Measurements from ENCODE around the gene C1orf50. TPM values are rescaled to one million over a fixed set of nuclear protein-coding genes. Genes with fewer than 3 reads are reported as not detected.
"Not testable (repeated sequence)": the region's sequence is repeated elsewhere in the genome, so short reads cannot be mapped to it uniquely, and the experiment has no call there.

The C1orf50 gene
- total RNA-seq, 1 donor from 2014 or later: 13.1 TPM

DNA sequence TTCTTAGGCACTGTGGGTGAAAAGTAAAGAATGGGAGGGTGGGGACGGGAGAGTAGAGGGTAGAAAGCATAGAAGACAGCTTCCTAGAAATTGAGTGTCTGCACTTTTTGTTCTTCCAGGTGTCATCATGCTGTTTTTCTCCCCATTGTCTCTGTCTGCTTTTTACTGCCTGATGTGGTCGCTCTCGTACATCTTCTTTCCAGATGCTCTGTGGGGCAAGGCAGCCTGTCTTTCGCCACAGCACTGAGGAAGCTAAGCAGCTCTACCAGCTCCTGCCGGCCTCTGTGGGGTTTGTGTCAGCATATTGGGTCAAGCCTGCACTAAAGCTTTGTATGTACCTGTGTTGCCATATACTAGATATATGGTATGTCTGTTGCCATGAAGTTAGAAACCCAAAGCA, 30.9 kb downstream of the C1orf50 start:
- DNase-seq: no peak
- Mint-ChIP-seq H3K4me1 (no peaks in the 10 kb centered on the region), H3K36me3 (ENCODE audit: low read depth) (no peaks in the 10 kb centered on the region), H3K9me3 (no peaks in the 10 kb centered on the region), H3K27ac (no peak overlapping the region), H3K4me3 (no peak overlapping the region), H3K27me3 (no peaks in the 10 kb centered on the region)
- no peak for ATAC-seq (ENCODE audit: low read depth)
- ChIA-PET POLR2A (no interaction called here), CTCF (no interaction called here)
- TF ChIP-seq, protein P1, sequence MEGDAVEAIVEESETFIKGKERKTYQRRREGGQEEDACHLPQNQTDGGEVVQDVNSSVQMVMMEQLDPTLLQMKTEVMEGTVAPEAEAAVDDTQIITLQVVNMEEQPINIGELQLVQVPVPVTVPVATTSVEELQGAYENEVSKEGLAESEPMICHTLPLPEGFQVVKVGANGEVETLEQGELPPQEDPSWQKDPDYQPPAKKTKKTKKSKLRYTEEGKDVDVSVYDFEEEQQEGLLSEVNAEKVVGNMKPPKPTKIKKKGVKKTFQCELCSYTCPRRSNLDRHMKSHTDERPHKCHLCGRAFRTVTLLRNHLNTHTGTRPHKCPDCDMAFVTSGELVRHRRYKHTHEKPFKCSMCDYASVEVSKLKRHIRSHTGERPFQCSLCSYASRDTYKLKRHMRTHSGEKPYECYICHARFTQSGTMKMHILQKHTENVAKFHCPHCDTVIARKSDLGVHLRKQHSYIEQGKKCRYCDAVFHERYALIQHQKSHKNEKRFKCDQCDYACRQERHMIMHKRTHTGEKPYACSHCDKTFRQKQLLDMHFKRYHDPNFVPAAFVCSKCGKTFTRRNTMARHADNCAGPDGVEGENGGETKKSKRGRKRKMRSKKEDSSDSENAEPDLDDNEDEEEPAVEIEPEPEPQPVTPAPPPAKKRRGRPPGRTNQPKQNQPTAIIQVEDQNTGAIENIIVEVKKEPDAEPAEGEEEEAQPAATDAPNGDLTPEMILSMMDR (IDR thresholded peaks at IDR 0.05): no peak
- intact Hi-C loops (cut with micrococcal nuclease): no loop called here

DNA sequence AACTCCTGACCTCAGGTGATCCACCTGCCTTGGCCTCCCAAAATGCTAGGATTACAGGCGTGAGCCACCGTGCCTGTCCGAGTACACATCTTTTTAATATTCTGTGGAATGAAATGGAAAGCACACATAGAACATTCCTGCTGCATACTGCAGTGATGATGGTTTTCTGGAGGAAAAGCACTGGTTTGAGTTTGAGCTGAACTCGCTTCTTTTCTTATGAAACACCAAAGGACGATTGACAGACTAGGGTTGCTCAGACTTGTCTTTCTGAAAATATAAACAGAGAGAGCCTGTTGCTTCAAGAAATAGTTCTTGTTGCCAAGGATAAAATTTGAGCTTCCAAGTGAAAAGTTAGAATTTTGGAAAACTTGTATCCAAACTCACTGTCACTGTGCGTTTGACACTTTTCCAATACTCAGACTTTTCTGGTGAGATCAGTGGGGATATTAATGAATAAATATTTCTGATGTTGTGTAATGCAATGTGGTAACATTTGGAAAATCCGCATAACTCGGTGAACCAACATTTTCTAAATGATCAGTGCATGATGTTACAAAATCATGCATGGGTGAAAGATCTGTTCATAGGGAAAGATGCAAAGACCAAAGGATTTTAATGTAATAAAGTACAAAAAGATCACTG, 34.9 kb downstream of the C1orf50 start:
- ChIA-PET POLR2A (no interaction called here), CTCF (no interaction called here)
- no peak overlapping the region for H3K27ac Mint-ChIP-seq
- H3K4me1 Mint-ChIP-seq: no peaks in the 10 kb centered on the region
- DNase-seq: no peak
- no peaks in the 10 kb centered on the region for H3K9me3 Mint-ChIP-seq
- H3K4me3 Mint-ChIP-seq: no peak overlapping the region
- H3K27me3 Mint-ChIP-seq: no peaks in the 10 kb centered on the region
- H3K36me3 Mint-ChIP-seq (ENCODE audit: low read depth): peaks cover 21% of the 10 kb centered on the region
- TF ChIP-seq, protein P1 (IDR thresholded peaks at IDR 0.05): no peak
- intact Hi-C loops (cut with micrococcal nuclease): no loop called here
- ATAC-seq (ENCODE audit: low read depth): no peak

GRCh38 chr1:42806171-42806570, 39.1 kb downstream of the C1orf50 start:
- H3K4me3 Mint-ChIP-seq: no peak overlapping the region
- POLR2A ChIA-PET: interaction anchor here (1.2 kb wide), 1 partner anchor 40 kb away, joined by 3 read pairs; the partner anchor contains the start of gene ZNF691
- DNase-seq: no peak
- H3K36me3 Mint-ChIP-seq (ENCODE audit: low read depth): peaks cover 42% of the 10 kb centered on the region
- CTCF ChIA-PET: no interaction called here
- intact Hi-C loops (cut with micrococcal nuclease): no loop called here
- H3K27me3 Mint-ChIP-seq: no peaks in the 10 kb centered on the region
- no peak for ATAC-seq (ENCODE audit: low read depth)
- H3K27ac Mint-ChIP-seq: no peak overlapping the region
- H3K9me3 Mint-ChIP-seq: no peaks in the 10 kb centered on the region
- TF ChIP-seq, protein P1 (IDR thresholded peaks at IDR 0.05): no peak
- no peaks in the 10 kb centered on the region for H3K4me1 Mint-ChIP-seq

- no peaks in the 10 kb centered on the region for H3K9me3 Mint-ChIP-seq
- H3K27ac Mint-ChIP-seq: no peak overlapping the region
- ATAC-seq (ENCODE audit: low read depth) (no peak), DNase-seq (no peak)
- H3K4me1 Mint-ChIP-seq: no peaks in the 10 kb centered on the region
- peaks cover 46% of the 10 kb centered on the region for H3K36me3 Mint-ChIP-seq (ENCODE audit: low read depth)
- no peak overlapping the region for H3K4me3 Mint-ChIP-seq
- CTCF ChIA-PET: no interaction called here
- intact Hi-C loops (cut with micrococcal nuclease): no loop called here
- POLR2A ChIA-PET: interaction anchor here (1.2 kb wide), 1 partner anchor 40 kb away, joined by 3 read pairs; the partner anchor contains the start of gene ZNF691
- H3K27me3 Mint-ChIP-seq: no peaks in the 10 kb centered on the region
- TF ChIP-seq, protein P1 (IDR thresholded peaks at IDR 0.05): no peak
Observed at GRCh38 chr1:42806593-42806992, 39.5 kb downstream of the C1orf50 start.

DNA sequence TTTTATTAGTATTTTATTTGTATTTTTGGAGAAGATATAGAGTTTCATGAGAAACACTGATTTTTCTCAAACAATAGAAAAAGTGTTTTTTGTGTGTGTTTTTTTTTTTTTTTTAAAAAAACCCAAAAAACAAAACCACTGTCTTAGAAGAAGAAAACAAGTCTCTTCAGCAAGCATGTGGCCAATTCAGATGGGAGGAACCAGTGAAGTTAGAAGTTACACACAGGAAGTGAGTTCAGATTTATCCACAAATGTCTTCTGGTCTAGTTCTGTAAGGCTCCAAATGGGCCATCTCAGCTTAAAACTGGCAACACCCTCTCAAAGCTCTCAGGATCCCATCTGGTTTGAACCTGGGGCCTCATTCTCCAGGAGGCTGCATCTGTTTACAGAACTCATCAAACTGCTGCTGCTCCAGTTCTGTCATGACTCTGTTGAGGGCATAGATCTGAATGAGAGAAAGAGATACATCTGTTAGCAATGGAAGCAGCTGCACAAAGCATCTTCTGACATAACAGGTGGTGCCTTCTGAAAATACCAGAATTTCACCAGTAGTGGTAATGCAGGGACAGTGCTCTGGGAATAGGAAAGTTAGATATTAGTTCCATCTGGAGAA, 40.1 kb downstream of the C1orf50 start:
- peaks cover 46% of the 10 kb centered on the region for H3K36me3 Mint-ChIP-seq (ENCODE audit: low read depth)
- H3K9me3 Mint-ChIP-seq: no peaks in the 10 kb centered on the region
- no peaks in the 10 kb centered on the region for H3K4me1 Mint-ChIP-seq
- no peaks in the 10 kb centered on the region for H3K27me3 Mint-ChIP-seq
- ATAC-seq (ENCODE audit: low read depth) (no peak), DNase-seq (no peak)
- intact Hi-C loops (cut with micrococcal nuclease): no loop called here
- no peak overlapping the region for H3K4me3 Mint-ChIP-seq
- TF ChIP-seq, protein P1 (IDR thresholded peaks at IDR 0.05): no peak
- H3K27ac Mint-ChIP-seq: no peak overlapping the region
- POLR2A ChIA-PET: no interaction called here
- CTCF ChIA-PET: no interaction called here

DNA sequence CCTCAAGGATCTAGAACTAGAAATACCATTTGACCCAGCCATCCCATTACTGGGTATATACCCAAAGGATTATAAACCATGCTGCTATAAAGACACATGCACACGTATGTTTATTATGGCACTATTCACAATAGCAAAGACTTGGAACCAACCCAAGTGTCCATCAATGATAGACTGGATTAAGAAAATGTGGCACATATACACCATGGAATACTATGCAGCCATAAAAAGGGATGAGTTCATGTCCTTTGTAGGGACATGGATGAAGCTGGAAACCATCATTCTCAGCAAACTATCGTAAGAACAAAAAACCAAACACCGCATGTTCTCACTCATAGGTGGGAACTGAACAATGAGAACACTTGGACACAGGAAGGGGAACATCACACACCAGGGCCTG, 47.8 kb downstream of the C1orf50 start:
- POLR2A ChIA-PET: interaction anchor here (3.2 kb wide), 1 partner anchor 48 kb away, joined by 32 read pairs; the partner anchor contains the start of genes C1orf50 and P3H1
- H3K4me3 Mint-ChIP-seq; H3K27me3 Mint-ChIP-seq; H3K27ac Mint-ChIP-seq; DNase-seq; ATAC-seq (ENCODE audit: low read depth); H3K9me3 Mint-ChIP-seq; CTCF ChIA-PET: not testable (repeated sequence)
- intact Hi-C loops (cut with micrococcal nuclease): loop anchor here (5.0 kb wide), 1 partner anchor 107 kb away; no protein-coding TSS in a partner anchor
- Mint-ChIP-seq H3K36me3 (ENCODE audit: low read depth) (peaks cover 25% of the 10 kb centered on the region), H3K4me1 (peaks cover 20% of the 10 kb centered on the region)
